Uterus (tissue), 4 donors: ENCODE data around the gene ARRDC1. TPM values are rescaled to one million over a fixed set of nuclear protein-coding genes. Genes with fewer than 3 reads are reported as not detected.

Experiments
- DNase-seq, 2 donors: peaks; one replicate each; pipeline ENCODE4 v3.0.0-alpha.2; 2019 to 2020
- H3K27ac ChIP-seq, 2 donors: fragments of 200-600 bp; sonication (generic); 1 replicate in 1 of 2; 2 replicates in 1 of 2; pipeline ENCODE4 v1.5.1; 2016 to 2018
- H3K27me3 ChIP-seq, 2 donors: fragments of 200-600 bp; sonication (generic); one replicate each; pipeline ENCODE4 v1.5.1; 2018 to 2019; ENCODE audit warnings: control low read depth in 1 of 2
- H3K36me3 ChIP-seq, 2 donors: fragments of 200-600 bp; sonication (generic); one replicate each; pipeline ENCODE4 v1.5.1; 2019; ENCODE audit warnings: control low read depth in 1 of 2
- H3K4me1 ChIP-seq, 2 donors: fragments of 200-600 bp; sonication (generic); one replicate each; pipeline ENCODE4 v1.5.1; 2018 to 2019; ENCODE audit warnings: control low read depth in 1 of 2
- H3K4me3 ChIP-seq, 2 donors: fragments of 200-600 bp; sonication (generic); 1 replicate in 1 of 2; 2 replicates in 1 of 2; pipeline ENCODE4 v1.5.1; 2018 to 2019; ENCODE audit warnings: mild to moderate bottlenecking in 1 of 2
- H3K9me3 ChIP-seq, 2 donors: fragments of 200-600 bp; sonication (generic); one replicate each; pipeline ENCODE4 v1.5.1; 2019; ENCODE audit warnings: control low read depth in 1 of 2
- POLR2A ChIP-seq, 2 donors: fragments of 450-650 bp; IDR thresholded peaks; one replicate each; pipeline ENCODE4 v1.6.1; 2016; ENCODE audit warnings: antibody characterized with exemption in 2 of 2, mild to moderate bottlenecking in 1 of 2, moderate library complexity in 1 of 2
- intact Hi-C: fragments of 100-400 bp; cut with DNase I; formaldehyde crosslinking; loops from one replicate; pipeline ENCODE4 v1.15.1; 2023; ENCODE audit warnings: low total_unique reads
- total RNA-seq, 4 donors: library from RNA; depleted of rRNA in 3 of 4; stranded (reverse); fragments of >200 nt in 3 of 4; gene quantifications; one replicate each; pipeline versions ENCODE4 v1.1.0 to v1.2.4, GENCODE V29; 2014 to 2023
- TF ChIP-seq, protein P1 (sequence below), 4 experiments: fragments of 200-600 bp in 2 of 4; fragments of 450-650 bp in 2 of 4; sonication (generic) in 2 of 4; IDR thresholded peaks; one replicate each; pipeline ENCODE4 v1.5.1; 2016 to 2019; ENCODE audit warnings: antibody characterized with exemption in 4 of 4, mild to moderate bottlenecking in 2 of 4, moderate library complexity in 1 of 4
- donor health status: DM: yes; HTN: yes; CAD: no.

ARRDC1 gene
- total RNA-seq, 4 donors from 2014 or later: 10.3 to 25.1 (median 21.3) TPM

DNA sequence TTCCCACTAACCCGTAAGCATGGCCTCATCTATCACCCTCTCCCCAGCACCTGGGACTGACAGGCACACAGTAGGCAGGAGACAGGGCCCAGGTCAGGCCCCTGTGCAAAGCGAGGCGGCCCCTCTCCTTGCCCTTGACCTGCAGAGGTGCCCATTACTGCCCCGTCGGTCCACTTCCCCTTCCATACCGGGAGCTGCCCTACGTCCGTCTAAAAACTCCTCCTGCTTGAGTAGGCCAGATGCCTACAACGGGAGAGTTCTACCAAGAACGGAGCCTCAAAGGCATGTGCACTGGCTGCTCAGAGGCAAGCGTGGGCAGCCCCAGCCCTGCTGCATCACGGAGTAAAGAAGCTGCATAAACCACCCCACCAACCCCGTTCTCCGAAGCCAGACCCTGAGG lies 22.1 kb upstream of the ARRDC1 start:
- Histone ChIP-seq H3K4me1 (peaks cover 0 to 5% of the 10 kb centered on the region in 2 donors), H3K4me3 (no peak overlapping the region), H3K9me3 (no peaks in the 10 kb centered on the region), H3K36me3 (no peaks in the 10 kb centered on the region), H3K27ac (no peak overlapping the region), H3K27me3 (no peaks in the 10 kb centered on the region)
- DNase-seq: no peak
- intact Hi-C loops: no loop called here
- TF ChIP-seq POLR2A (IDR thresholded peaks at IDR 0.05): no peak
- TF ChIP-seq, protein P1, sequence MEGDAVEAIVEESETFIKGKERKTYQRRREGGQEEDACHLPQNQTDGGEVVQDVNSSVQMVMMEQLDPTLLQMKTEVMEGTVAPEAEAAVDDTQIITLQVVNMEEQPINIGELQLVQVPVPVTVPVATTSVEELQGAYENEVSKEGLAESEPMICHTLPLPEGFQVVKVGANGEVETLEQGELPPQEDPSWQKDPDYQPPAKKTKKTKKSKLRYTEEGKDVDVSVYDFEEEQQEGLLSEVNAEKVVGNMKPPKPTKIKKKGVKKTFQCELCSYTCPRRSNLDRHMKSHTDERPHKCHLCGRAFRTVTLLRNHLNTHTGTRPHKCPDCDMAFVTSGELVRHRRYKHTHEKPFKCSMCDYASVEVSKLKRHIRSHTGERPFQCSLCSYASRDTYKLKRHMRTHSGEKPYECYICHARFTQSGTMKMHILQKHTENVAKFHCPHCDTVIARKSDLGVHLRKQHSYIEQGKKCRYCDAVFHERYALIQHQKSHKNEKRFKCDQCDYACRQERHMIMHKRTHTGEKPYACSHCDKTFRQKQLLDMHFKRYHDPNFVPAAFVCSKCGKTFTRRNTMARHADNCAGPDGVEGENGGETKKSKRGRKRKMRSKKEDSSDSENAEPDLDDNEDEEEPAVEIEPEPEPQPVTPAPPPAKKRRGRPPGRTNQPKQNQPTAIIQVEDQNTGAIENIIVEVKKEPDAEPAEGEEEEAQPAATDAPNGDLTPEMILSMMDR (IDR thresholded peaks at IDR 0.05): no peak

DNA sequence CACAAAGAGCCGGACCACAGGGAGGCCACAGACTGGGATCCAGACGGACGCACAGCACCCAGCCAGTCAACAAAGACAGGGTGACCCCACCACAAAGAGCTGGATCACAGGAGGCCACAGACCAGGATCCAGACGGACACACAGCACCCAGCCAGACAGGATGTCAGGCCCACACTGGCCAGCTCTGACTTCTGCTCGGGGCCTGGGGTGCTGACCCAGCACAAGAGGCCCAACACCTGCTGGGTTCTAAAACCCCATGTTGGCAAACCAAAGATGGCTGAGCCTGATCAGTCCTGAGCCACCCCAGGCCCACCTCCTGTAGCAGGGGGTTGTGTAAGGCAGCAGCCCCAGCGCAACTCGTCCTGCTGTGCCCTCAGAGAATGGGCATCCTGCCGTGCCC lies 21.5 kb upstream of the ARRDC1 start:
- no peak for DNase-seq
- intact Hi-C loops: no loop called here
- H3K27me3 ChIP-seq: no peaks in the 10 kb centered on the region
- no peak overlapping the region for H3K4me3 ChIP-seq
- no peak overlapping the region for H3K27ac ChIP-seq
- no peak for TF ChIP-seq POLR2A (IDR thresholded peaks at IDR 0.05)
- TF ChIP-seq, protein P1 (IDR thresholded peaks at IDR 0.05): no peak
- H3K36me3 ChIP-seq: no peaks in the 10 kb centered on the region
- peaks cover 0 to 5% of the 10 kb centered on the region in 2 donors for H3K4me1 ChIP-seq
- no peaks in the 10 kb centered on the region for H3K9me3 ChIP-seq

DNA sequence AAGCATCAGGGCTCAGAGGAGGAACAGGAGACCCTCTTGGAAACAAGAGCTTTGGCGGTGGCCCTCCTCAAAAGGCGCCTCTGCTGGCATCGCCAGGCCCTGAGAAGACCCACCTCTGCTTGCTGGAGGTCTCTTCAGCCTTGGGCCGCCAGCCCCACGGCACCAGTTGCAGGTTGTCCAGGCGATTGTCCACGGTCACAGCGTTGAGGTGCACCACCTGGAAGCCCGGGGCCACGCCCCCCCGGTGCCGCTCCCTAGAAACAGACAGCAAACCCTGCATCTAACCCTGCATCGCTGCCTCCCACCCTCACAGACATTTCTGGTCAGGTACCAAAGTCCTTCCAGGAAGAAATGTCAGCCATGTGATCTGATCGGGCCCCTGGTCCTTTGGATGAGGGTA lies 18.6 kb upstream of the ARRDC1 start:
- no peaks in the 10 kb centered on the region for H3K27me3 ChIP-seq
- peaks cover 0 to 9% of the 10 kb centered on the region in 2 donors for H3K4me1 ChIP-seq
- H3K4me3 ChIP-seq: no peak overlapping the region
- no peak for TF ChIP-seq POLR2A (IDR thresholded peaks at IDR 0.05)
- TF ChIP-seq, protein P1 (IDR thresholded peaks at IDR 0.05): no peak
- intact Hi-C loops: no loop called here
- H3K27ac ChIP-seq: no peak overlapping the region
- H3K9me3 ChIP-seq: no peaks in the 10 kb centered on the region
- no peaks in the 10 kb centered on the region for H3K36me3 ChIP-seq
- no peak for DNase-seq

DNA sequence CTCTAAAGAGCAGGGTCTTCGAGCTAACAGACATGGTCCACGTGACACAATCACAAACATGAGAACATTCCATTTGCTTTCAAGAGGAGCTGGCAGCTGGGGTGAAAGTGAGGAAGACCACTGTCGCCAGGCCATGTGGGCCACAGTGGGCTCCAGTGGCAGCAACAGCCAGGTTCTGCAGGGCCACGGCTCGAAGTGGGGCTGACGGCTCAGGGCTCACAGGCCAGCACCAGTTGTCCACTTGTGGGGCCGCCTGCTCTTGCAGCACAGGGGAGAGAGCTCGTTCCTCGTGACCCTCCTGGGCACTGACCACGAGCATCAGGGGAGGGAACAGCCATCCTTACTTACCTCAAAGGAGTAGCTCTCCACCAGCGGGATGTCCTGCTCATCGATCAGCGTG lies 17.2 kb upstream of the ARRDC1 start:
- no peaks in the 10 kb centered on the region for H3K27me3 ChIP-seq
- intact Hi-C loops: no loop called here
- peaks cover 0 to 9% of the 10 kb centered on the region in 2 donors for H3K4me1 ChIP-seq
- H3K4me3 ChIP-seq: no peak overlapping the region
- H3K9me3 ChIP-seq: no peaks in the 10 kb centered on the region
- no peak overlapping the region for H3K27ac ChIP-seq
- no peak for TF ChIP-seq POLR2A (IDR thresholded peaks at IDR 0.05)
- TF ChIP-seq, protein P1 (IDR thresholded peaks at IDR 0.05): no peak
- no peak for DNase-seq
- H3K36me3 ChIP-seq: no peaks in the 10 kb centered on the region

DNA sequence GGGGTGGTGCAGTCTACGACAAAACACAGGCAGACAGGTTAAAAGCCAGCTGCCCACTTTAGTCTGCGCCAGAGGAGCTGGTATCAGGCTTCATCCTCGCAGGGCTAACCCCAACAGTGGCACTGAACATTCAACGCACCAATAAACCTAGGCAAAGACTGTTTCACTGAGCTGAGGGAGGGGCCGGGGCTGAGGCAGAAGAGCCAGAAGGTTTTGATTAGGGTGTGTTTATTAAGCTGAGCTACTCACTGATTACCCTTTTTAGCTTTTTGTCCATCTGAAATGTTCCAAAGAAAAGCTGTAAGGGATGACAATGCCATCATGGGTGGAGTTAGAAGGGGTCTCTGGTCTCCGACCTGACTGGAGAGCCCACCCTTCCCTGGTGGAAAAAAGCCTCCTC lies 16.6 kb upstream of the ARRDC1 start:
- Histone ChIP-seq H3K36me3 (no peaks in the 10 kb centered on the region), H3K4me3 (no peak overlapping the region), H3K27me3 (no peaks in the 10 kb centered on the region), H3K4me1 (peaks cover 0 to 9% of the 10 kb centered on the region in 2 donors), H3K27ac (no peak overlapping the region), H3K9me3 (no peaks in the 10 kb centered on the region)
- intact Hi-C loops: no loop called here
- TF ChIP-seq, protein P1 (IDR thresholded peaks at IDR 0.05): no peak
- TF ChIP-seq POLR2A (IDR thresholded peaks at IDR 0.05): no peak
- no peak for DNase-seq
